GM21723 (cell line): ENCODE measurements around the gene NRXN2.
"Not testable (repeated sequence)": the region's sequence is repeated elsewhere in the genome, so short reads cannot be mapped to it uniquely, and the experiment has no call there.

Source experiments
- ATAC-seq: cut with Tn5 transposase; IDR thresholded peaks from one replicate; pipeline ENCODE4 v1.9.1; 2021; ENCODE audit warnings: mild to moderate bottlenecking, moderate library complexity; ENCODE audit not compliant: unreplicated experiment

The NRXN2 gene

DNA sequence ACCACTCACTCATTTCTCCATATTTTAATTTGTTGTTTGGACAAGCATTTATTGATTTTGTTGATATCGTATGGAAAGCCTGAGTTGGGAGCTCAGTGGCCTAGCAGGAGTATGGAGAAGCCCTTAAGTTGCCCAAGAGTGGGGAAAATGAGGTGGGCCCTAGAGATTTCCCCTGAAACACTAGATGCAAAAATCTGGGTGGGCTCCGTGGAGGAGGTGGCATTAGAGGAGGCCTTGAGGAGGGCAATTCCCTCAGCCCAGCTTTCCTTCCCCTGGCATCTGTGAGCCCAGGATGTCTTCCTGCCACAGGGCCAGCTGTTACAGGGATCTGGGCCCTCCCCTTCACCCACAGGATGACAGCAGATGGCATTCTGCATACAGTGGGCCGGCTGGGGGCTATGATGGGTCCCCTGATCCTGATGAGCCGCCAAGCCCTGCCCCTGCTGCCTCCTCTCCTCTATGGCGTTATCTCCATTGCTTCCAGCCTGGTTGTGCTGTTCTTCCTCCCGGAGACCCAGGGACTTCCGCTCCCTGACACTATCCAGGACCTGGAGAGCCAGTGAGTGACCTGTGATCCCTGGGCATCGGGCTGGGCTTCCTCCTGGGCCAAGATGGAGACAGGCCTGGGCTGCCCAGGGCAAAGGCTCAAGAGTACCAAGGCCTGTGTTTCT is 153.6 kb downstream of the NRXN2 start:
- ATAC-seq, result no peak

DNA sequence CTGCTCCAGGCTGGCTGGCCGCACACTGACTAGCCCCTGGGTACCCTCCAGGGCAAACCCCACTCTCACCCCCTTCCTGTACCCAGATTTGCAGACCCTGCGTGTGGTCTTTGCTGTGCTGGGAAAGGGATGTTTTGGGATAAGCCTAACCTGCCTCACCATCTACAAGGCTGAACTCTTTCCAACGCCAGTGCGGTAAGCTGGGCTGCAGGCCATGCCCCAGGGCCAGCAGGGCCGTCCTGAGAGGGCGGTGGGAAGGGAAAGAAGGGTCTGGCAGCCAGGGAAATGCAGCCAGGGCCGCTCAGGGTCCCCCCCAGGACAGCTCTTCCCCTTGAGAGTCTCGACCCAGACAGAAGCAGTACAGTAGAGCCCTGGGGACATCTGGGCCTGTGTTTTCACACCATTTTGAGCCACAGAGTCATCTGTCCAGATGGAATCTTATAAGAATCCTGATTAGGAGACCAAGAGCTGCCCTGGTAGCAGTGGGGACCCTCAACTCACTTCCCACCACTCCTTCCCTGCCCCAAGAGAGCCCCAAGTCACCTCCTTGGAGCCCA is 154.3 kb downstream of the NRXN2 start:
- no peak for ATAC-seq

DNA sequence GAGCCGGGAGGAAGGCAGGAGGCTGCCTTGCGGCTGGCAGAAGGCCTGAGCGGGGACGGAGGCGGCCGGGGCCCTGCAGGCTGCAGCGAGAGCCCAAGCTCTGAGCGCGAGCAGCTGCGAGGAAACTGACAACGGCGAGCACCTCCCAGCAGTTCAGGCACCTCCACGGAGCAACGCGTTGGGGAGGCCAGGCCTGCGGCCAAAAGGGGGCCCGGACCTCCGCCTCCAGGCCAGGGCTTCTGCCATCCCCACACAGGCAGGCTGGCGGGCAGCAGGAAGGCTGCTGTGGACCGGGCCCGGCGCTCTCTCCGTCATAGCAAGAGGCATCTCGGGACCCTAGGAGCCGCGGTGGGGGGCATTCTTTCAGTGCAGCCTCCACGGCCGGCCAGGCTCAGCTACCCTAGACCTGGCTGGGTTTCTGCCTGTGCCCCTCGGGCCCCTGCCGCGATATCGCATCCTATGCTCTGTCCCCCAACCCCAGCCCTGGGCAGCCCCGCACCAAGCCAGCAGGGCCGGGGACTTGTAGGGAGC is 154.9 kb downstream of the NRXN2 start:
- no peak for ATAC-seq

DNA sequence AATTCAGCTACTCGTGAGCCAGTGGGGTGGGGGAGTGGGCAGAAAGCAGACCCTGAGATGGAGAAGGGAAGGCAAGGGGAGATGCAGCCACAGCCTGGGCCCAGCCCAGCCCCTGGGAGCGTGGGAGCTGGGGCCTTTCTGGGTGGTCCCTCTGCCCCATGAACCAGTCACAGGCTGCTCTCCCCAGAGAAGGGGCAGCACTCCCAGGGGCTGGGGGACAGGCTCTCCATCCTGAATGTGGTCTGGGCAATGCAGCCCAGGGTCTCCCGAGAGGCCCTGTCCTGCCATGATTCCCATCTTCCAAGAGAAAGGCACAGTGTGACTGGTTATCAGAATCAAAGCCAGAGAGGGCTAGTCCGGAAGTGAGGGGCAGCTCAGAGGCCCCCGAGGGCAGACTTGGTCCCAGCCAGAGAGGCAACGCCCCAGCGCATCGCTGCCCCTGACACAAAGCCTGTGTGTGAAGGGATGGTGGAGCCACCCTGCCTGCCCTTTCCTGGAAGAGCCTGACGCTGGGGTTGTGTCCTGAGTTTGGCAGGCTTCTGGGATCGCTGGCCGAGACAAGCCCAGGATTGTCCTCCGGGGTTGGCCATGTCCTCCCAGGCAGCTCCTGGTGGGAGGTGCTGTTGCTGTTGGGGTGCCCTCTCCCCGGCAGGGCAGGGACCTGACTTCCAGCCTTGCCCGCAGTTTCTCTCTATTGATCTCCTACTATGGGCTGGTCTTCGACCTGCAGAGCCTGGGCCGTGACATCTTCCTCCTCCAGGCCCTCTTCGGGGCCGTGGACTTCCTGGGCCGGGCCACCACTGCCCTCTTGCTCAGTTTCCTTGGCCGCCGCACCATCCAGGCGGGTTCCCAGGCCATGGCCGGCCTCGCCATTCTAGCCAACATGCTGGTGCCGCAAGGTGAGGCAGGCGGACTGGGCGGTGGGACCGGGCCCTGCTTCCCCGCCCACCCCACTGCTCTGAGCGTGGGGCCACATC is 155.8 kb downstream of the NRXN2 start:
- no peak for ATAC-seq

DNA sequence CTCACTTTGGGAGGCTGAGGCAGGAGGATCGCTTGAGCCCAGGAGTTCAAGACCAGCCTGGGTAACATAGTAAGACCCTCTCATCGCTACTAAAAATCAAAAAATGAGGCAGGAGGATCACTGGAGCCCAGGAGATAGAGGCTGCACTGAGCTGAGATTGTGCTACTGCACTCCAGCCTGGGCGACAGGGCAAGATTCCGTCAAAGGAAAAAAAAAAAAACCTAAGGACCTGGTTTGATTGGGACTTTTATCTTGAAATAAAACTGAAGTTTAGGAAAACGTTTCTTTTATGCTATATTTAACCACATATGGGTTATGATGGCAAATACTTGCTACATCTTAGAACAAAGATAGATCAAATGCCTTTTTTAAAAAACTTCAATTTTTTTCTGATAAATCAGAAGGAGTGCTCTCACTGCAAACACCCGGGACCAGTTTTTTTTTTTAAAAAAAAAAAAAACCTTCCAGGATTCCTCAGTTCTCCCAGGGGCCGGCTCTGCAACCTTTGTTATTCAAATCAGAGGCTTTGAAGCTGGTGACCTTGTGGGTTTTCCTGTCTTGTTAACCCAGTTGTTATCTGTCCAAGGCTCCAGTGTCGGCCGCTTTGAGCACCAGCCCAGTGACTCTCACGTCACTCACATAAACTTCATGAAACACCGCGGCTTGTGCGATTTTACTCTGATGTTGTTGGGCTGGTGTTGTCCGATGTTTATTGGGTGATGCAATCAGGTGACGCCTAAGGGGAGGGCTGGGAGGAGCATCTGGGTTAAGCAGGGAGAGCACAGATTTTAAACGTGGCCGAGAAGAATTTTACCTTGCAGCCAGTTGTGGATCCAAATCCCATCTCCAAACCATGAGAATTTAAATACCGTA is 156.7 kb downstream of the NRXN2 start:
- ATAC-seq, result no peak

DNA sequence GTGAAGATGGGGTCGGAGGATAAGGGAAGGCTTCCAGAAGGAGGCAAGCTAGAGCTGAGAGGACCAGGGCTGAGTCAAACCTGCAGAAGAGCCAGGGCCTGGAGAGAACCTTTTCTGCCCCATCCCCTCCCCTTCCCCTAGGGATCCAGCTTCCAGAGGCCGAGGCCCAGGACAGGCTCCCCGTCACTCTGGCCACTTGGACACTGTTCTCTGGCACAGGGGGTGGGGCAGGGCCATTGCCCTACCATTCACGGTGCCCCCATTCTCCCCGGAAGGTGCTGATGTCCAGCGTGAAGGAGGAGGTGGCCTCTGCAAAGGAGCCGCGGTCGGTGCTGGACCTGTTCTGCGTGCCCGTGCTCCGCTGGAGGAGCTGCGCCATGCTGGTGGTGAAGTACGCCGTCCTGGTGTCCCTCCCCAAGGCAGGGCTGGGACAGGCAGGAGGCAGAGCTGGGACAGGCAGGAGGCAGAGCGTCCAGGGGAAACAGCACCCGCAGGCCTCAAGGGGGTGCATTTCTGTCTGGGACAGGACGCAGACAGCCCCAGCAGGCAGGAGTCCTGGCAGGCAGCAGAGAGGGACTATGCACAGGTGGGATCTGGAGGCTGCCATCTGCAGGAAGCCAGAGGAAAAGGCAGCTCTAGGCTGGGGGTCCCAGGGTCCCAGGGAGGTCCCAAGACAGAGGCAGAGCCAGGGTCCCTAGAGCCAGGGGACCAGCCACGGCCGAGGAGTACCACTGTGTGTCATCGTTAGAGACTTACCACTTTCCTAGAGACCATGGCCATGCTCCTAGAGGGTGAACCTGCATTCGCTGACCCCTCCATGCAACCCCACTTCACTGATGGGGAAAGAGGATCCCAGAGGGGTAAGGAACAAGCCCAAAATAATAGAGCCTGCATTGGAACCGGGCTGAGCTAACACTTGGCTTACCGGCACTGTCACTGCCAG is 157.8 kb downstream of the NRXN2 start:
- ATAC-seq, result no peak

DNA sequence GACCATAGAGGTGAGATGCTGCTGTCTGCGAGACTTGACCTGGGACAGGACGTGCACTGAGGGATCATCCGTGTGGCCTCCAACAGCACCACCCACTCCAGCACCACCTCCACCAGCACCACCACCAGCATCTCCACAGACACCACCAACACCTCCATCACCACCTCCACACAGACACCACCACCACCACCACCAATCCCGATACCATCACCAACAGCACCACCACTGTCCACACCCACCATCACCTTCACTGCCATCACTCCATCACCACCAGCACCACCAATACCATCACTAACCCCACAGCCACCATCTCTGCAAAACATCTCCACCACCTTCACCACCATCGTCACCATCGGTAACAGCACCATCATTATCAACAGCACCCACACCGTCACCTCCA is 158.6 kb downstream of the NRXN2 start:
- no peak for ATAC-seq

DNA sequence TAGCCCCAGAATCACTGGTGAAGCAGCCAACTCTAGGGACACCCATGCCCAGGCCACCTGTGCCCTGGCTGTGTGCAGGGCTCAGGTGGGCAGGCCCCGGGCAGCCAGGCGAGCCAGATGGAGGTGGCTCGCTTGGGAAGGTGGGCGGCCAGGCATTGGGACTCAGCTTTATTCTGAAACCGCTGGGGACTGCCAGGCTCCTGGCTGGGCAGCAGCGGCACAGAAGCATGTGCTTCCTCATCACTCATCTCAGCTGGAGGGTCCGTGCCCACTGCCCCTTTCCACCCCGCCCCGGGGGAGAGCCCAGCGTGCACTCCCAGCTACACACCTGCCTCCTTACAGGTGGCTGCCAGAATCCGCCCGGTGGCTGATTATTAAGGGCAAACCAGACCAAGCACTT is 159.0 kb downstream of the NRXN2 start:
- no peak for ATAC-seq

DNA sequence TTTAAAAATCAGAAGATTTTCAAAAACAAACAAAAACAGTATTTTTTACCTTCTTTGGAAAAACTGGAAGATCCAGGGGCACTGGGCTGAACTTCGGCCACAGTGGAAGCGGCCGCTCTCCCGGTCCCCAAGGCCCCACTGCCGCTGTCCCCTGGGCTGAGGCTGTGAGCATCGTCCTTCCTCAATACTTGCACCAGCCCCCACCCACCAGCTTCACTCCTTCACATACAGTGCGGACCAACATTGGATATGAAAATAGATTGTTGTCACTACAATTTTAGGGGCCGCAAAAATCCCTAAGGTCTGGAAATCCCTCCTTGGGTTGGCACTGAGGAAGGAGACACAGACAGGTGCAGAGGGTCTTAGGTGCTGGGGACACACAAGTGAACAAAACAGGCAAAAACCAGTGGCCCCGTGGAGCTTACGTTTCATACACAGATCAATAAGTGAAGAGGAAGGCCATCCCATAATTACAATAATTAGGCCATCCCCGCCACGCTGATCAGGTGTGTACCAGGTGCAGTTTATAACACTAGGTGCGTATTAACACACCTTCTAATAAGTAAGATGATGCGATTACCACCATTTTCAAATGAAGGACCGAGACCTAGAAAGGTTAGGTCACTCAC is 160.2 kb downstream of the NRXN2 start:
- no peak for ATAC-seq

DNA sequence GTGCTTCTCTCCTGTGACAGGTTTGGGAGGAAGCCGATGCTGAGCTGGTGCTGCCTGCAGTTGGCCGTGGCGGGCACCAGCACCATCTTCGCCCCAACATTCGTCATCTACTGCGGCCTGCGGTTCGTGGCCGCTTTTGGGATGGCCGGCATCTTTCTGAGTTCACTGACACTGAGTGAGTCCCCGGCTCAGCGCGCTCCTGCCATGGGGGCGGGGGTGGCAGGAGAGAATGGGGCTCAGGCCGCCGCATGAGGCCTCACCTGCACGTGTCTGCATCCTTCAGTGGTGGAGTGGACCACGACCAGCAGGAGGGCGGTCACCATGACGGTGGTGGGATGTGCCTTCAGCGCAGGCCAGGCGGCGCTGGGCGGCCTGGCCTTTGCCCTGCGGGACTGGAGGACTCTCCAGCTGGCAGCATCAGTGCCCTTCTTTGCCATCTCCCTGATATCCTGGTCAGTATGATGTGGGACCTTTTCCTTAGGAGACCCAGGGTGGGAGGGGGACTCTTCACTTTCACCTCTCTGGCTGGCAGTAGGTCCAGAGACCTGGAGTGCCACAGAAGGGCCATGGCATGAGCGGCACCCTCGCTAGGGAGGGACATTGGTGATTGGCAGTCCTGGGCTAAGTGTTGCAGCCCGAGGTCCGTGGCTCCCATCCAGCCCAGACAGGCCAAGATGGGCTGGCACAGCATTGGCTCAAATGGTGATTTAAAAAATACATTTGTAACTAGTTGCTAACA is 160.8 kb downstream of the NRXN2 start:
- ATAC-seq, result no peak

DNA sequence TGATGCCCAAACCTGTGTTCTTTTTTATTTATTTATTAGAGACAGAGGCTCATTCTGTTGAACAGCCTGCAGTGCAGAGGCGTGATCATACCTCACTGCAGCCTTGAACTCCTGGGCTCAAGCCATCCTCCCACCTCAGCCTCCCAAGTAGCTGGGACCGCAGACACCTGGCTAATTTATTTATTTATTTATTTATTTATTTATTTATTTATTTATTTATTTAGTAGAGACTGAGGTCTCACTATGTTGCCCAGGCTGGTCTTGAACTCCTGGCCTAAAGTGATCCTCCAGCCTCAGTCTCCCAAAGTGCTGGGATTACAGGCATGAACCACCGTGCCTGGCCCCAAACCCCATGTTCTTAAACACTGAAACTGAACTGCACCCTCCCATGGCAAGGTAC is 161.6 kb downstream of the NRXN2 start:
- not testable (repeated sequence) for ATAC-seq

DNA sequence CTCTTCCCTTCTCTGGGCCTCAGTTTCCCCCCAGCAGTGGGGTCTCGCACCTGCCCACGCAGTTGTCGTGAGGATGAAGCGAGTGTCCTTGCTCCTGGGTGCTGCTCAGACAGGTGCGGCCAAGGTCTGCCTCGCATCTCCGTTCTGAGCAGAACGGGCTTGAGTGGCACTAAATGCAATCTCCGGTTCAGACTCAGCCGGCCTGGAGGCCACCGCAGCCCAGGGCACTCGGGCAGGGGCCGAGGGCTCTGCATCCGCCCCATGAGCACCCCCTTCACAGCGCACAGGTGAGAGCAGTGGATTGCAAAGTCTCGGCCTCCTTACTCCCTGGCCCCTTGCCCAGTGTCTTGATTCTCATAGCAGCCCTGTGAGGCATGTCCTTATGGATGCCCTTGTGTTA is 162.1 kb downstream of the NRXN2 start:
- ATAC-seq, result no peak

DNA sequence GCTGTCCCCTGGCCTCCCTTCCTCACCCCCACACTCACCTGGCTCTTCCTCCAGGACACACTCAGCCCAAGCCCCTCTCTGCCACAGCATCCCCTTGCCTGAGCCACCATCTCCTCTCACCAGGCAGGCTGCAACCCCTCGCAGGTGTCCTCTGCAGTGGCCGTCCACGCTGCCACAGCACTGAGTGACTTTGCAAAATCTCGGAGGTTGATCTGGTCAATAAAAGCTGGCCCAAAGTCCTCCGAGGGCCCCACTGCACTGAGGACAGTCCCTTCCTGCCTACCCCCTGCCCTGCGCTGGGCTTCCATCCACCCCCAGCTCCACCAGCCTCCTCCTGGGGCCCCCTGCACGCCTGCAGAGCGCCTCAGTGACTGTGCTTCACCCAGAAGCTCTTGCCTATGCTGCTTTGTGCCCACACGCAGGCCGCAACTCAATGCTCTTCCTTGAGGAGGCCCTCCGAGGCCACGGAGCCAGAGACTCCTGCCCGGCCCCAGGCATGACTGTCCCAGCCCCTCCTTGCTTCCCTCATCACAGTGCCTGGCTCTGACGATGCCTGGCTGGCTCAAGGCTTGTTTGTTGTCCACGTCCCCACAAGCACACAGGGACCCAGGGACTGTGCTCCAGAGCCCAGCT is 162.7 kb downstream of the NRXN2 start:
- no peak for ATAC-seq

DNA sequence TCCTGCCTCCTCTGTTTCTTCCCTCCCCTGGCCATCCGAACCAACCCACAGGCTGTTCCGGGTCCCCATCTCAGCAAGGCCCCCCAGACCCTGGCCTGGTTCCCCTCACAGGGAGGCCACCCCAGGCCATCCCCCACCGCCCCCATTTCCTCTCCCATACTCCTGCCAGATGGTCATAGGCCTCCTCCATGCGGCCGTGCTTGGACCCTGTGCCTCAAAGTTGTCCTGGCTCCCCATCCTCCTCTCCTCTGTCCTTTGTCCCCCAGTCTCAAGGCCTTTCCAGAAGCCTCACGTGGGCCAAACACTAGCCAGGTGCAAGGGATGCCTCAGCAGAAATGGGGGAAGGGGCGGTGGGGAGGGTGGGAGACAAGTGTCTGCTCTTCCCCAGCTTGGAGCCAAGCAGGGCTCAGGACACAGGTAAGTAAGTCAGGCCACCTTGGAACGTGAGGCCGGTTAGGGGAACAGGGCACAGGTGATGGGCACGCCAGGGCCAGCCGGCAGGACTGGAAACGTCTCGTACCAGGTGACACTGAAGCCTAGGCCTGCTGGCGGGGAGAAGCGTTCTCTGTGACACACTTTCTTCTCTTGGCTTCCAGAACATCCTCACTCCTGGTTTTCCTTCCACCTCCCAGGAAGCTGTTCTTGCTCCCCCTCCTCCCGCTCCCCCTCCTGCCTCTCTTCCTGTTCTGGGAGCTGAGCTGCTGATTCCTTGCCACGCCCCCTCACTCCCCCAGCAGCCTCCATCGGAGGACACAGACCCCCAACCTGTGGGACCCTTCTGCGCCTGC is 163.5 kb downstream of the NRXN2 start:
- ATAC-seq, result no peak

DNA sequence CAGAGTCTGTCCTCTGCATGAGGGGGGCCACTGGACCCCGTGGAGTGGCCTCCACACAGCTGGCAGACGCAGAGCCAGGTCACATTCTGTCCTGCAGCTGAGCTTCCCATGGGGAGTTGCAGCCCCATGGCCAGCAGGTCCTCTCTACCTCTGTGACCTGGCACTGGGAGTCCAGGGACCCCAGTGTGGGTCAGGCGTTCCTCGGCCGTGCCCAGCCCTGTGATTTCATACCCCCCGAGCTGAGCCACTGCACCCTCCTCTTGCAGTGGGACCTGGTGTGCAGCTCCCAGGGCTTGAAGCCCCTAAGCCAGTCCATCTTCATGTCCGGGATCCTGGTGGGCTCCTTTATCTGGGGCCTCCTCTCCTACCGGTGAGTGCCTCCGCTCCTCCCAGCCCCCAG is 164.1 kb downstream of the NRXN2 start:
- no peak for ATAC-seq

DNA sequence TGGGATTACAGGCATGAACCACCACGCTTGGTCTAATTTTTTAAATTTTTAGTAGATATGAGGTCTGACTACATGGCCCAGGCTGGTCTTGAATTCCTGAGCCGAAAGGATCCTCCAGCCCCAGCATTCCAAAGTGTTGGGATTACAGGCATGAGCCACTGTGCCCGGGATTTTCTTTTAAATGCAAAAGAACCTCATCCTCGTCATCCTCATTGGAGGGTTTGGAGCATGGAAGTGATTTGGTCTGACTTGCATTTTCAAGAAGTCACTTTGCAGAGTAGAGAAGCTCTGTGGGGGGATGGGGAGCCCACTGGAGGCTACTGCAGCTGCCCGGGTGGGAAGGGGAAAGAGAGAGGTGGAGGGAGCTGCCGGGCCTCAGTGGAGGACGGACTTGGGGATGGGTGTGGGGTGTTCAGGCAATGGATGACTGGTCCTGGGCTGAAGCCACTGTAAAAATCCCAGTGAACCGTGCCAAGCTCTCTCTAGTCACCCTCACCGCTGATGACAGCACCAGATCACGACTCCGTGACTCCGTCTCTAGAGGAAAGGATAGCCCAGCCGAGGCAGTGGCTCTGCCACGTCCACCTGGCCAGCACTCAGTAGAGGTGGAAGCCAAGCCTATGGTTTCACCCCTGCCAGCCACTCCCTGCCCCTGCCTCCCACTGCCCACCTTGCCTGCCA is 164.8 kb downstream of the NRXN2 start:
- ATAC-seq, result no peak
